ENCODE measurements around the gene MLX. TPM values are rescaled to one million over a fixed set of nuclear protein-coding genes. Genes with fewer than 3 reads are reported as not detected.

Gene MLX
- total and polyA plus RNA-seq, 10 of the 15 experiments (the other 5 are each of a cell fraction or from before 2014, with no cell fraction given): 34.4 to 65.0 (median 44.4) TPM

GRCh38 chr17:42609182-42609813 lies 42.4 kb downstream of the MLX start, which contains the start of the genes RETREG3 and TUBG1 (continued):
- TF ChIP-seq PKNOX1 (IDR thresholded peaks at IDR 0.05) (peak; percentile 97), BMI1 (IDR thresholded peaks at IDR 0.05; ENCODE audit: borderline replicate concordance) (no peak), MEF2B (IDR thresholded peaks at IDR 0.05; ENCODE audit: partially characterized antibody, poor library complexity, severe bottlenecking) (peak; percentile 59), RAD51 (IDR thresholded peaks at IDR 0.05) (no peak), SMC3 (IDR thresholded peaks at IDR 0.05; ENCODE audit: borderline replicate concordance, low read length) (no peak), ATF2 (IDR thresholded peaks at IDR 0.05; ENCODE audit: low read length) (no peak), KDM1A (IDR thresholded peaks at IDR 0.05; ENCODE audit: borderline replicate concordance) (no peak), PAX5 (IDR thresholded peaks at IDR 0.05; ENCODE audit: borderline replicate concordance, low read depth, low read length) (no peak), ZNF687 (IDR thresholded peaks at IDR 0.05) (peak; percentile 30; the same call in 1 of the 2 replicates), TAF1 (IDR thresholded peaks at IDR 0.05; ENCODE audit: borderline replicate concordance, low read depth, low read length) (peak; percentile 49; the same call in 1 of the 2 replicates), CHD2 (IDR thresholded peaks at IDR 0.05; ENCODE audit: borderline replicate concordance, low read depth, low read length) (no peak; the same call in 1 of the 2 replicates), USF2 (IDR thresholded peaks at IDR 0.05; ENCODE audit: borderline replicate concordance, low read depth, low read length) (no peak), EP300 (IDR thresholded peaks at IDR 0.05; ENCODE audit: borderline replicate concordance in 1 of 2, control insufficient read depth in 1 of 2, low read depth in 2 of 2, low read length in 2 of 2) (no peak), KLF5 (IDR thresholded peaks at IDR 0.05; ENCODE audit: partially characterized antibody) (no peak), SMAD5 (IDR thresholded peaks at IDR 0.05; ENCODE audit: low read depth) (peak; percentile 66), ASH2L (IDR thresholded peaks at IDR 0.05; ENCODE audit: borderline replicate concordance, low read depth) (no peak), IRF5 (IDR thresholded peaks at IDR 0.05; ENCODE audit: borderline replicate concordance) (0 out of 2 replicates have a peak, but pooled peaks have one; percentile 35)
